GM19099 (cell line): ENCODE measurements around the gene MRPL19.

Experiments used
- POLR2A ChIP-seq: IDR thresholded peaks from 3 replicates; pipeline ENCODE4 v1.6.1; 2011; ENCODE audit warnings: low read depth; ENCODE audit not compliant: insufficient read length; ENCODE audit errors: extremely low read depth

MRPL19 gene

DNA sequence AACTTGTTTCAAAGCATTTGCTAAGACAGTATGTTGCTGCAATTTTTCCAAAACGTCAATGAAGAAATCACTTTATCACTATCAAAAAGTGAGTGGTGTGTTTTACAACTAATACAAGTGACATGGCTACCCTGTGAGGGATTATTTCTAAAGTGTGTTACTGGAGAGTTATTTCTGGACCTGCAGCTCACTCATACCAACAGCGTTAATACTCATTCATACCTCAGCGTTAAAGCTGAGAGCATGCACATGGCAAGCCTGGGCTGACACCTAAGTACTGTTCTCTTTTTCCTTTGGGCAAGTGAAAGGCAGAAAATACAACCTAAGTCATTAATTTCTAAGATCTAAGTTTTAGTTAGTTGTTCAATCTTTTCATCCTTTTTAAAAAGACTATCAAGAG is 13.0 kb upstream of the MRPL19 start:
- no peak for TF ChIP-seq POLR2A

DNA sequence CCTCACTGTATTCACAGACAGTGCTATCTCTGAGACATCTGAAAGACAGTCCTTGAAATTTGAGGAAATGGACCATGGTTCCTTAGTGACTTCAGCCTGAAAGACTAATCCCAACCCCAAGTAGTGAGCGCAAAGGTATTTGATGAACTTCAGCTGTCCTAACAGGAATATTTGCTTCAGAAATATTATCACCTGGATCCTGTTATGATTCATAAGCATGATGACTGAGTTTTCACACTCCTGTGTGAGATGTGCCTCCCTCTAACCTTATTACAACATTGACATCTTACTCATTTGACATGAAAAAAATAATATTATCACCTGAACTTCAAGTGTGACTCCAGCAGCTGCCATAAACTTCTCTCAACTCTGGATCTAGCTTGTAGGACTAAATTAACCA is 11.6 kb upstream of the MRPL19 start:
- TF ChIP-seq POLR2A, result no peak

DNA sequence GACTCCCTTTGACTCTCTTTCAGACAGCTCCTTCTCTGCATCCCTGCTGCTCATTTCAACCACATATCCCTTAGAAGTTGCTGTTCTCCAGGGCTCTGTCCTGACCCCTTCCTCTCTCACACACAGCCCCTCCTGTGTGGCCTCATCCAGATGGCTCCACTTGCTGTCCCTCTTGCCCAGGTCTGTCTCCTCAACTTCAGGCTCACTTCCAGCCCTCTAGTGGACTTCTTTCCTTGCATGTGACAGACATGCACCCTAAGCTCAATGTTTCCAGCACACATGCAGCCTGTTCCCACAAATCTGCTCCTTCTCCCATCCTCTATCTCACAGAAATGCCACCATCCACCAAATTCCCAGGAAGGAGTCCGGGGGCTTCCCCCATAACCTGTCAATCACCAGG is 9.0 kb upstream of the MRPL19 start:
- TF ChIP-seq POLR2A, result no peak

DNA sequence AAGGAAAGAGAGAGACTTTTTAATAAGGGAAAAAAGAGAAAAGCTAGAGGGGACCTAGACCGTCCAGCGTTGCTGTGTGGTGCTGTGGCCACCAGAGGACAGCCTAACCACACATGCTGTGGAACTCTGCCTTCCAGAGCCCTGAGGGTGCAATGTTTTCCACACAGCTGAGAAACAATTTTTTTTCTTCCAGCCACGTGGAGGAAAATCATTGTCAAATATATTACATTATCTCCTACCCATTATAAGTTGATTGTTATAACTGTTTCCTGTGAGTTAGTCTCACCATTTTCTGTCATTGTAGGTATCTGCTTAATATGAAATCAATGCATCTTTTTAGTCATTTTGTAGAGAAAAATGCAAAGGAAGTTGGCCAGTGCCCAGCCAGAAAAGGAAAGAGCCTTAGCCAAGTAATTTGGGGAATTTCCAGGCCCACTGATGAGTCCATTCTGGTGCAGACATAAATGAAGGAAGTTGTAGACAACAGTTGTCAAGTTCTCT is 5.9 kb upstream of the MRPL19 start:
- TF ChIP-seq POLR2A, result no peak

- no peak for TF ChIP-seq POLR2A
Observed at GRCh38 chr2:75641587-75641986, 5.0 kb upstream of the MRPL19 start.

- no peak for TF ChIP-seq POLR2A
Observed at GRCh38 chr2:75643980-75644379, 2.6 kb upstream of the MRPL19 start.

DNA sequence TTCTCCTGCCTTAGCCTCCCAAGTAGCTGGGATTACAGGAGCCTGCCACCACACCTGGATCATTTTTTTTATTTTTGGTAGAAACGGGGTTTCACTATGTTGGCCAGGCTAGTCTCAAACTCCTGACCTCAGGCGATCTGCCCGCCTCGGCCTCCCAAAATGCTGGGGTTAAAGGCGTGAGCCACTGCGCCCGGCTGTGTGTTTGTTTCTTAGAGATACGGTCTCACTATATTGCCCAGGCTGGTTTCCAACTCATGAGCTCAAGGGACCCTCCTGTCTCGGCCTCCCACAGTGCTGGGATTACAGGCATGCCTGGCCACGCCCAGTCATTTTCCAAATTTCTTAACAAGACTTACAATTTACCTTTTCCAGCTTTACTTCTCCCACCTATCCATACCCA is 940 bp upstream of the MRPL19 start:
- TF ChIP-seq POLR2A, result no peak

DNA sequence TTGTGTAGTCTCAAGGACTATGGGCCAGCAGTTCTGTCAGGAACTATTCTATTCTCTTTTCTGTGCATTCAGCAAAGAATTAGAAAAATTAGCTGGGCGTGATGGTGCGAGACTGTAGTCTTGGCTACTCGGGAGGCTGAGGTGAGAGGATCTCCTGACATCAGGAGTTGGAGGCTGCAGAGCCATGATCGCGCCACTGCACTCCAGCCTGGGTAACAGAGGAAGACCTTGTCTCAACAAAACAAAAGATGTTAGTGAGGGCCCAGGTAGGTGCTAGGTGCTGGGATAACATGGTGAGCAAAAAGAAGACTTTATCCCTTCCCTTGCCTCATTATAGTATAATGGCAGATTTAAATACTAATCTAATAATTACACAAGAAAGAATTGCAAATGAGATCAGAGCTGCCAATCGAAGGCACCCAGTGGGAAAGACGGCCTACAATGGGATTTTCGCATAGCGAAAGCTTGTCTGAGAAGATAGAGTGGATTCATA is 447 bp upstream of the MRPL19 start:
- TF ChIP-seq POLR2A, result no peak

DNA sequence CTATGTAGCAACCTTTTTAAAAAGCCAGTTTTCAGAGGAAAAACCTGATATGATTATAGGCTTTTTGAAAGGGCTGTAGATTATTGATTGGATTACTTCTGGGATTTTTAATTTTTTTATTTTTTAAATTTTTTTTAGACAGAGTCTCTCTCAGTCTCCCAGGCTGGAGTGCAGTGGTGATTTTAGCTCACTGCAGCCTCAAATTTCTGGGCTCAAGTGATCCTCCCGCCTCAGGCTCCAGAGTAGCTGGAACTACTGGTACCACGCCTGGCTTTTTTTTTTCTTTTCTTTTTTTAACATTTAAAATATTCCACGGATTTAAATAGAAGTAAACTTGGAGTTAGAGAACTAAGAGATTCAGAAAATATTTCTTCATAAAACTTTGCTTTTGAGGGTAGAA is 1.2 kb downstream of the MRPL19 start:
- no peak for TF ChIP-seq POLR2A

DNA sequence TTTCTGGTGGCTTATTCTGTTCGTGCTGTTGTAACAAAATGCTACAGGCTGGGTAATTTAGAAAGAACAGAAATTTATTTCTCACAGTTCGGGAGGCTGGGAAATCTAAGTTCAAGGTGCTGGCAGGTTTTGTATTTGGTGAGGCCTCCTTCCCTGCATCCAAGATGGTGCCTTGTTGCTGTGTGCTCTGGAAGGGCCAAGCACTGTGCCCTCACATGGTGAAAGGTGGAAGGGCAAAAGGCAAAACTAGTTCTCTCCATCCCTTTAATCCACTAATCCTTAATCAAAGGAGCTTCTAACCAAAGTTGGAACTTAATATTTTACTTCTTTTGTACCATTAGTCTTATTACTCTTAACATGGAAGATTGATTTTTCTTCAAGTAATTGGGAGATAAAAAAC is 7.4 kb downstream of the MRPL19 start:
- no peak for TF ChIP-seq POLR2A

DNA sequence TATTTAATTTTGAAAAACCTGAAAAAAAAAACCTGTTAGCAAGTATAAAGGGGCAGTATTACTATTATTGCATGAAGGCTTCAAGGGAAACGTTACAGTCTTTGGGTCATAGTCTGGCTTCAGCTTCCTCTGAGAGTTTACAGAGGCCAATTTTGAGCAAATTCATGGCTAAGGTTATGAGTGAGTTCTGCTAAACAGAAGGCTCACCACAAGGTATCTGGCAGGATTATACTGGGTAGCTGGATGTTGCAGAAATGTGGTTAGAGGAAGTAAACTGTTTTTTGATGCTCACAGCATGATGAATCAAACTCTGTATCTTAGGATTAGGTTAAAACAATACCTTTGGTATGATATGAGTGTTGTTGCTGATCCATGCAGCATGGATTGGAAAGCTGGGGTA is 9.3 kb downstream of the MRPL19 start:
- TF ChIP-seq POLR2A, result no peak

- TF ChIP-seq POLR2A, result no peak
Observed at GRCh38 chr2:75656563-75656962, 10.0 kb downstream of the MRPL19 start.

DNA sequence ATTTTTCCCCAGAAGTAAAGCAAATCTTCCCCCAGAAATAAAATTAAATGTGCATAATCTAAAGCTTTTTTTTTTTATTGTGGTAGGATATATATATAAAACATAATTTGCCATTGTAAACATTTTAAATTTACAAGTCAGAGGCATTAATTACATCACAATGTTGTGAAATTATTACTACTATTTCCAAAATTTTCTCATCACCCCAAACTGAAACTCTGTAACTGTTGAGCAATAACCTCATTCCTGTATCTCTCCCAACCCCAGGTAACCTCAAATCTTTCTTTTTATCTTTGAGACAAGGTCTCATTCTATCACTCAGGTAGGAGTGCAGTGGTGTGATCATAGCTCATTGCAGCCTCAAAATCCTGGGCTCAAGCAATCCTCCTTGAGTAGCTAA is 11.2 kb downstream of the MRPL19 start:
- TF ChIP-seq POLR2A, result no peak

DNA sequence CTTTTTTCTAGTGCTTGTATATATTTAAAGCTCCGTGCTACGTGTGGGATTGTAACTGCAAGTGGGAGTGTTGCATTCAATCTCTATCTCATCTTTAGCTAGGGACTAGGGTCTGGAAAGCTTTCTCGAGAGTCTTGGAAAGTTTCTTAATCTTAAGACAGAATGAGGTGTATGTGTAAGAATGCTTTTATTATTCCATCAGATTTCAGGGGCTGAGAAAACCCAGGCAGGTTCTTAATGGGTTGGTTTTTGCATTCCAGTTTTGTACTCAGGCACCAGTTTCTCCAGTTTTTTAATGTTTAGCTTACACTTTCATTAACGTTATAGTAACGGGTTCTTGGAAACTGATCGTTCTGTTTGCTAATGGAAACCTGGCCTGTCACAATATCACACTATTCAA is 20.3 kb downstream of the MRPL19 start:
- no peak for TF ChIP-seq POLR2A

DNA sequence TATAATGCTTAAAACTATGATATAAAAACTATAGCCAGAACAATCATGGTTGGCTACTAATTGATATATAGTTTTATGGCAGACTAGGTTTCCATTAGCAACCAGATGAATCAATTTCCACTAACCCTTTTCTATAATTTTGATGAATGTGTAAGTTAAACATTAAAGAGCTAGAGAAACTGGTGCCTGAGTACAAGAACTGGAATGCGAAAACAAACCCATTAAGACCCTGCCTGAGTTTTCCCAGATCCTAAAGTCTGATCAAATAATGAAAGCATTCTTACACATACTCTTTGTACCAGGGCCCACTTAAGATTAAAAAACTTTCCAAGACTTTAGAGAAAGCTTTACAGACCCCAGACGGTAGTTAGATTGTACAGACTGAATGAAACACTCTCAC is 21.3 kb downstream of the MRPL19 start:
- no peak for TF ChIP-seq POLR2A

GRCh38 chr2:75675908-75676307 is 29.3 kb downstream of the MRPL19 start:
- no peak for TF ChIP-seq POLR2A

DNA sequence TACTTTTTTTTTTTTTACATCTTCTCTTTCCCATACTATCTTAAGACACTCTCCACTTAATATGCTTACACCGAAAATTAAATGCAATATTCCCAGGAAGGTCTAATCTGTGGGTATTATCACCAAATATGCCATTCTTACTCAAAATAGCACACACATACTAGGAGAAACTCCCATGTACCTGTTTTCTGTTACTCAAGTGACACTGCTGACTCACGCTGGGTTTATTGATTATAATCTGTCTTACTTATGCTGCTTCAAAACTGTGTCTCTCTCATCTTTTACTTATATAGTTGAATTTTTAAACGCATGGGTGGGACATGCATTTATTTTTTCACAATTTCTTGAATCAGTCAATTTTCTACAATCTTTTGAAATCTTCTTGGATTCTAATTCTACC is 29.9 kb downstream of the MRPL19 start:
- no peak for TF ChIP-seq POLR2A
